ENCODE data around the gene SNAI1.
A peak's percentile ranks its signal among the peaks of the same experiment; 100 is the strongest.
"Not testable (repeated sequence)": the region's sequence is repeated elsewhere in the genome, so short reads cannot be mapped to it uniquely, and the experiment has no call there.

SNAI1 gene

GRCh38 chr20:49964964-49965780 lies 17.6 kb upstream of the SNAI1 start:
- peak; percentile 11 to 12 for DNase-seq

GRCh38 chr20:49965781-49966305 lies 16.9 kb upstream of the SNAI1 start:
- no peak for DNase-seq

- no peak for DNase-seq
Measured at GRCh38 chr20:49966861-49967260, 15.9 kb upstream of the SNAI1 start.

GRCh38 chr20:49969234-49969633 lies 13.5 kb upstream of the SNAI1 start:
- DNase-seq, result no peak

- no peak for DNase-seq
Measured at GRCh38 chr20:49969946-49970345, 12.8 kb upstream of the SNAI1 start.

GRCh38 chr20:49970498-49970897 lies 12.3 kb upstream of the SNAI1 start:
- no peak for DNase-seq

- DNase-seq, result no peak
Measured at GRCh38 chr20:49973981-49974380, 8.8 kb upstream of the SNAI1 start.

- no peak for DNase-seq
Measured at GRCh38 chr20:49976542-49976941, 6.2 kb upstream of the SNAI1 start.

GRCh38 chr20:49977740-49978139 lies 5.0 kb upstream of the SNAI1 start:
- not testable (repeated sequence) for DNase-seq

- no peak for DNase-seq
Measured at GRCh38 chr20:49978685-49979029, 4.1 kb upstream of the SNAI1 start.

GRCh38 chr20:49979030-49979832 lies 3.5 kb upstream of the SNAI1 start:
- DNase-seq, result peak; percentile 40 to 80

GRCh38 chr20:49980140-49981008 lies 2.4 kb upstream of the SNAI1 start:
- DNase-seq, result no peak

- no peak for DNase-seq
Measured at GRCh38 chr20:49981218-49982071, 1.3 kb upstream of the SNAI1 start.

GRCh38 chr20:49982072-49982345 lies 771 bp upstream of the SNAI1 start:
- no peak for DNase-seq

GRCh38 chr20:49983123-49983847 lies 505 bp downstream of the SNAI1 start:
- DNase-seq, result no peak

- peak in 1 of 2 experiments; percentile 44 for DNase-seq
Measured at GRCh38 chr20:49983848-49984408, 1.1 kb downstream of the SNAI1 start.

- no peak for DNase-seq
Measured at GRCh38 chr20:49984426-49985153, 1.8 kb downstream of the SNAI1 start.

- no peak for DNase-seq
Measured at GRCh38 chr20:49985157-49985556, 2.4 kb downstream of the SNAI1 start.

GRCh38 chr20:49985617-49986016 lies 2.8 kb downstream of the SNAI1 start:
- no peak for DNase-seq

- DNase-seq, result no peak
Measured at GRCh38 chr20:49986049-49986448, 3.3 kb downstream of the SNAI1 start.

Measured in NCI-H446 (cell line).